ENCODE data around the gene NELL2.
A peak's percentile ranks its signal among the peaks of the same experiment; 100 is the strongest.
"Not testable (repeated sequence)": the region's sequence is repeated elsewhere in the genome, so short reads cannot be mapped to it uniquely, and the experiment has no call there.

Gene NELL2

DNA sequence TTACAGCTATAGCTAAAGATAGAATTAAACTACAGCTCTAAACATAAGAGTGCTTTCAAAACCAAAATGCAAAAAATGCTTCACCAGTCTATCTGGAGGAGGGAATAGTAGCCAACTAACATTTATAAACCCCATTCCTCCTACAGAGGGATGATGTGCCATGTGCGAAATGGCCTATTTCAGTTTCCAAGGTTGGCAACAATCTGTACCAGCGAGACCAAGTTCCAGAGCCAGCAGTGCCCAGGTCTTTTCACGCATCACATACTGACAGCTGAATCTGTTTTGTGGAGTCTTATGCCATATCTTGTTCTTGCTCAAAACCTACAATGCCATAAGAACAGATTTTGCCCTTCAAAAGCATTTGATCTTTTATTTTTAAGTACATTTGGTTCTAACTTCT is 24.5 kb downstream of the NELL2 start:
- Histone ChIP-seq H3K4me3 (ENCODE audit: low read length in 2 of 2) (no peak overlapping the region), H3K9ac (ENCODE audit: low read depth in 1 of 2, low read length in 2 of 2) (no peak overlapping the region), H3K36me3 (ENCODE audit: control insufficient read depth in 2 of 2, insufficient read depth in 2 of 2, low read length in 2 of 2) (no peaks in the 10 kb centered on the region), H3K9me3 (ENCODE audit: control insufficient read depth in 2 of 2, low read length in 2 of 2) (no peaks in the 10 kb centered on the region), H3K4me1 (ENCODE audit: control insufficient read depth in 2 of 2, insufficient read depth in 2 of 2, low read length in 2 of 2) (no peaks in the 10 kb centered on the region), H3K27me3 (ENCODE audit: control insufficient read depth in 2 of 2, insufficient read depth in 2 of 2, low read length in 2 of 2) (no peaks in the 10 kb centered on the region), H3K27ac (ENCODE audit: low read depth in 2 of 2, low read length in 2 of 2) (no peak overlapping the region)

- no peak overlapping the region for H3K4me3 ChIP-seq (ENCODE audit: low read length in 2 of 2)
- H3K36me3 ChIP-seq (ENCODE audit: control insufficient read depth in 2 of 2, insufficient read depth in 2 of 2, low read length in 2 of 2), result no peaks in the 10 kb centered on the region
- H3K27ac ChIP-seq (ENCODE audit: low read depth in 2 of 2, low read length in 2 of 2), result no peak overlapping the region
- no peak overlapping the region for H3K9ac ChIP-seq (ENCODE audit: low read depth in 1 of 2, low read length in 2 of 2)
- H3K4me1 ChIP-seq (ENCODE audit: control insufficient read depth in 2 of 2, insufficient read depth in 2 of 2, low read length in 2 of 2), result no peaks in the 10 kb centered on the region
- H3K27me3 ChIP-seq (ENCODE audit: control insufficient read depth in 2 of 2, insufficient read depth in 2 of 2, low read length in 2 of 2), result no peaks in the 10 kb centered on the region
- no peaks in the 10 kb centered on the region for H3K9me3 ChIP-seq (ENCODE audit: control insufficient read depth in 2 of 2, low read length in 2 of 2)
Observed at GRCh38 chr12:44848703-44849085, 27.4 kb downstream of the NELL2 start.

DNA sequence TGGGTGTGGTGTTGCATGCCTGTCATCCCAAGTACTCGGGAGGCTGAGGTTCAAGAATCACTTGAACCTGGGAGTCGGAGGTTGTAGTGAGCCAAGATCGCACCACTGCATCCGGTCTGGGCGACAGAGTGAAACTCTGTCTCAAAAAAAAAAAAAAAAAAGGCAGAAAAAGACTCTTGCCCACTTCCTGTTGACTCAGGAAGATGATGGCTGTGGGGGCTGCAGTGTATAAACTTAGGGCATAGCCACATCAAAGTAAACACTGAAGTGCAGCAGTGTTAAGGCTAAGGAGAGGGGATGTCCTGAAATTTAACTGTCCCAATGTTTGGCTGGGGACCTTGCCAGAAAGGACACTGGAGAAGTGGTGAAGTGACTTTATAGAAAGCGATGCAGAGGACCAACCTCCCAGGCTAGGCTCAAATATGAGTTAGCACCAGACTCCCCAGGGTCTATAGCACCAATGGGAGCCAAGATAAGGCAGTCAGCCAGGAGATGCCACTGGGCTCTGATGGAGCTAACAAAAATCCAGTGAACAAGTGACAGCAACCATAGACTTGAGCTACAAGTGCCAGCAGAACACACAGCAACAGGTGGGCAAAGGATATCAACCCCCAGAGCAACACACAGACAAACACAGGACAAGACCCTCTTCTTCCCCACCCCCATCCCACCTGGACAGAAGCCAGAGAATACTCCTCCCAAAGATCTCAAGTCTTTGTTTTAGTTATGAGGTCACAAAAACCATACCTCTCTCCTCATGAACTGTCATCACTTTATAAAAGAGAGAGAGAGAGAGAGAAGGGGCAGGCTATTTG is 28.0 kb downstream of the NELL2 start:
- Histone ChIP-seq H3K27me3 (ENCODE audit: control insufficient read depth in 2 of 2, insufficient read depth in 2 of 2, low read length in 2 of 2) (no peaks in the 10 kb centered on the region), H3K27ac (ENCODE audit: low read depth in 2 of 2, low read length in 2 of 2) (peak overlapping the region in 1 of 2 donors; percentile 43), H3K9me3 (ENCODE audit: control insufficient read depth in 2 of 2, low read length in 2 of 2) (no peaks in the 10 kb centered on the region), H3K4me1 (ENCODE audit: control insufficient read depth in 2 of 2, insufficient read depth in 2 of 2, low read length in 2 of 2) (no peaks in the 10 kb centered on the region), H3K9ac (ENCODE audit: low read depth in 1 of 2, low read length in 2 of 2) (no peak overlapping the region), H3K36me3 (ENCODE audit: control insufficient read depth in 2 of 2, insufficient read depth in 2 of 2, low read length in 2 of 2) (no peaks in the 10 kb centered on the region), H3K4me3 (ENCODE audit: low read length in 2 of 2) (no peak overlapping the region)

DNA sequence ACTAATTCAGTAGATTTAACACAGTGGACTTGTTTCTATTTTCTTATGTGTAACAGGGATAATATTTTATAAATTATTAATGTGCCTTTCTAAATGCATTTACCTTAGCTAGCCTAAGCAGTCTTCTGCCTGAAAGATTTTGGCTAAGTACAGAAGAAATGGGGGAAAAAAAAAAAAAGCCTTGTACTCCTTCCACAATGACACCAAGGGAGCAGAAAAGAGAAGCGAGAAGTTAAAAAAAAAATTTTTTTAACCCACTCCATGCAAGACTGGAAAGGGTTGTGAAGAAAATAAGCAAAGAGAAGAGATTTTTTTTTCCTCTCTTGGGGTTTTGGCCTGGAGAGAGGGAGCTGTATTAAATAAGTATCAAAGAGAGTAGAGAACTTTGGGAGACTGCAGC is 28.7 kb downstream of the NELL2 start:
- Histone ChIP-seq H3K4me3 (ENCODE audit: low read length in 2 of 2) (no peak overlapping the region), H3K9me3 (ENCODE audit: control insufficient read depth in 2 of 2, low read length in 2 of 2) (no peaks in the 10 kb centered on the region), H3K27ac (ENCODE audit: low read depth in 2 of 2, low read length in 2 of 2) (no peak overlapping the region), H3K36me3 (ENCODE audit: control insufficient read depth in 2 of 2, insufficient read depth in 2 of 2, low read length in 2 of 2) (no peaks in the 10 kb centered on the region), H3K27me3 (ENCODE audit: control insufficient read depth in 2 of 2, insufficient read depth in 2 of 2, low read length in 2 of 2) (no peaks in the 10 kb centered on the region), H3K9ac (ENCODE audit: low read depth in 1 of 2, low read length in 2 of 2) (no peak overlapping the region), H3K4me1 (ENCODE audit: control insufficient read depth in 2 of 2, insufficient read depth in 2 of 2, low read length in 2 of 2) (no peaks in the 10 kb centered on the region)

- no peak overlapping the region for H3K4me3 ChIP-seq (ENCODE audit: low read length in 2 of 2)
- H3K9ac ChIP-seq (ENCODE audit: low read depth in 1 of 2, low read length in 2 of 2), result no peak overlapping the region
- H3K27ac ChIP-seq (ENCODE audit: low read depth in 2 of 2, low read length in 2 of 2), result no peak overlapping the region
- no peaks in the 10 kb centered on the region for H3K36me3 ChIP-seq (ENCODE audit: control insufficient read depth in 2 of 2, insufficient read depth in 2 of 2, low read length in 2 of 2)
- no peaks in the 10 kb centered on the region for H3K9me3 ChIP-seq (ENCODE audit: control insufficient read depth in 2 of 2, low read length in 2 of 2)
- no peaks in the 10 kb centered on the region for H3K27me3 ChIP-seq (ENCODE audit: control insufficient read depth in 2 of 2, insufficient read depth in 2 of 2, low read length in 2 of 2)
- no peaks in the 10 kb centered on the region for H3K4me1 ChIP-seq (ENCODE audit: control insufficient read depth in 2 of 2, insufficient read depth in 2 of 2, low read length in 2 of 2)
Observed at GRCh38 chr12:44846826-44847225, 29.3 kb downstream of the NELL2 start.

DNA sequence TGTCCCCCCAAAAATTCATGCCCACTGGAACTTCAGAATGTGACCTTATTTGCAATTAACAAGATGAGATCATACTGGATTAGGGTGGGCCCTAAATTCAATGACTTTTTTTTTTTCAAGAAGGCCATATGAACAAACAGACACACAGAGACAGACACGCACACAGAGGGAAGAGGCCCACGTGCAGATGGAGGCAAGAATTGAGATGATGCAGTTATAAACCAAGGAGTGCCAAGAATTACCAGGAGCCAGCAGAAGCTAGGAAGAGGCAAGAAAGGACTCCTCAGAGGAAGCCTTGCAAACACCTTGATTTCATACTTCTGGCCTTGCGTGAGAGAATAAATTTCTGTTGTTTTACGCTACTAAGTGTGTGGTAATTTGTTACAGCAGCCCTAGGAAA is 33.4 kb downstream of the NELL2 start:
- Histone ChIP-seq H3K27ac (ENCODE audit: low read depth in 2 of 2, low read length in 2 of 2) (no peak overlapping the region), H3K9me3 (ENCODE audit: control insufficient read depth in 2 of 2, low read length in 2 of 2) (no peaks in the 10 kb centered on the region), H3K9ac (ENCODE audit: low read depth in 1 of 2, low read length in 2 of 2) (no peak overlapping the region), H3K27me3 (ENCODE audit: control insufficient read depth in 2 of 2, insufficient read depth in 2 of 2, low read length in 2 of 2) (no peaks in the 10 kb centered on the region), H3K4me1 (ENCODE audit: control insufficient read depth in 2 of 2, insufficient read depth in 2 of 2, low read length in 2 of 2) (no peaks in the 10 kb centered on the region), H3K4me3 (ENCODE audit: low read length in 2 of 2) (no peak overlapping the region), H3K36me3 (ENCODE audit: control insufficient read depth in 2 of 2, insufficient read depth in 2 of 2, low read length in 2 of 2) (no peaks in the 10 kb centered on the region)

- no peaks in the 10 kb centered on the region for H3K36me3 ChIP-seq (ENCODE audit: control insufficient read depth in 2 of 2, insufficient read depth in 2 of 2, low read length in 2 of 2)
- H3K4me1 ChIP-seq (ENCODE audit: control insufficient read depth in 2 of 2, insufficient read depth in 2 of 2, low read length in 2 of 2), result peaks cover 6 to 7% of the 10 kb centered on the region in 2 donors
- no peak overlapping the region for H3K4me3 ChIP-seq (ENCODE audit: low read length in 2 of 2)
- no peak overlapping the region for H3K27ac ChIP-seq (ENCODE audit: low read depth in 2 of 2, low read length in 2 of 2)
- no peak overlapping the region for H3K9ac ChIP-seq (ENCODE audit: low read depth in 1 of 2, low read length in 2 of 2)
- H3K27me3 ChIP-seq (ENCODE audit: control insufficient read depth in 2 of 2, insufficient read depth in 2 of 2, low read length in 2 of 2), result no peaks in the 10 kb centered on the region
- no peaks in the 10 kb centered on the region for H3K9me3 ChIP-seq (ENCODE audit: control insufficient read depth in 2 of 2, low read length in 2 of 2)
Observed at GRCh38 chr12:44839785-44840184, 36.3 kb downstream of the NELL2 start.

DNA sequence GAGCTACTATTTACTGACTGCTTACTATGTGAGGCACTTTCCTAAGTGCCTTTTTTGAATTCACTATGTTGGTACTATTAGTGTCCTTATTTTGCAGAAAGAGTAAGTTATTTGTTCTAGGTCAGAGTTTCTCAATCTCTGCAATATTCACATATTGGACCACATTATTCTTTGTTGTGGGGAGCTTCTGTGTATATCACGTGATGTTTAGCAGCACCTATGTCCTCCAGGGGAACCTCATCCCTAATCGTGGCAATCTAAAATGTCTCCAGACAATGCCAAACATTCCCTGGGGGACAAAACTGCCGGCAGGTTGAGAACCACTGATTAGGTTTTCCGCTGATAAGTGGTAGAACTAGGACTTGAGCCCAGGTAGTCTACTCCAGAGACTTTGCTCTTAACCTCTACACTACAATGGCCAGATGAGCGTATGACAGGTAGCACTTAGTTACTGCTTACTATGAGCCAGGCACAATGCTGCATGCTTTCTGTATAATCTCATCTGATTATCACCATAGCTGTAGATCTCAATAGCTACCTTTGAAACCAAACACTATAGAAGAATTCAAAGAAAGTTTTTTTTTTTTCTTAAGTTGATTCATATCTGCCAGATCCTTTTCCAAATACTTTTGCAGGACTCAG is 38.9 kb downstream of the NELL2 start:
- H3K4me1 ChIP-seq (ENCODE audit: control insufficient read depth in 2 of 2, insufficient read depth in 2 of 2, low read length in 2 of 2), result peaks cover 6 to 19% of the 10 kb centered on the region in 2 donors
- no peaks in the 10 kb centered on the region for H3K9me3 ChIP-seq (ENCODE audit: control insufficient read depth in 2 of 2, low read length in 2 of 2)
- H3K27ac ChIP-seq (ENCODE audit: low read depth in 2 of 2, low read length in 2 of 2), result no peak overlapping the region
- H3K36me3 ChIP-seq (ENCODE audit: control insufficient read depth in 2 of 2, insufficient read depth in 2 of 2, low read length in 2 of 2), result no peaks in the 10 kb centered on the region
- H3K9ac ChIP-seq (ENCODE audit: low read depth in 1 of 2, low read length in 2 of 2), result no peak overlapping the region
- H3K4me3 ChIP-seq (ENCODE audit: low read length in 2 of 2), result no peak overlapping the region
- no peaks in the 10 kb centered on the region for H3K27me3 ChIP-seq (ENCODE audit: control insufficient read depth in 2 of 2, insufficient read depth in 2 of 2, low read length in 2 of 2)

DNA sequence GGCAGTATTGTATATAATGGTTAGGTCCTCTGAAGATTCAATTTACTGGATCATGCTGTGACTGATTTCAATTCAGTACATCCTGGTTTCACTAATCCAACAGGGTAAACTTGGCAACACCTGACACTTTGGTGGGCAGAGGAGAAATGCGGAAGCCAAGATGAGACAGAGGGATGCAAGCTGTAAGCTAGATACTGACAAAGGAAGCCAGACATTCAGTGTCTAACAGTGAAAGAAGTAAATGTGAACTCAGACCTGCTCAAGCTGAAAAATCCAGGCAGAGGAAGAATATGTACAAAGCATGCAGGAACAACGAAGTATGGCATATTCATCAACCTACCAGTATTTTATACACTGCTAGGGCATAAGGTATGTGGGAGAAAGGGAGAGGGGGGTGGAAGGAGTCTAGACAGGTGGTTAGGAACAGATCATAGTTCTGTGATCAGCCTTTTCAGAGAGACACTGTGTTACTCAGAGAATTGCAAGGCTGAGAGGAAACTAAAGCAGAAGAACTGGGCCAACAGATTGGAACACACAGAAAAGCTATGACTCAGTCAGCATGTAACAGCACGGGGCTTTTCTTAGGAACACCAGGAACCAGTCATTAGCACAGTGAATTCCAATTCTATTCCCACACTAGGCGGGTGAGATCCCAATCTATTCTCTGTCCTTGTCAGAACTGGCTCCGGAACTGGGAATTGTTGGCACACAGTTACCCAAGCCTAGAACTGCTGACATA is 40.3 kb downstream of the NELL2 start:
- Histone ChIP-seq H3K9me3 (ENCODE audit: control insufficient read depth in 2 of 2, low read length in 2 of 2) (no peaks in the 10 kb centered on the region), H3K27ac (ENCODE audit: low read depth in 2 of 2, low read length in 2 of 2) (peak overlapping the region in 1 of 2 donors; percentile 57), H3K4me1 (ENCODE audit: control insufficient read depth in 2 of 2, insufficient read depth in 2 of 2, low read length in 2 of 2) (peaks cover 6 to 19% of the 10 kb centered on the region in 2 donors), H3K9ac (ENCODE audit: low read depth in 1 of 2, low read length in 2 of 2) (no peak overlapping the region), H3K4me3 (ENCODE audit: low read length in 2 of 2) (no peak overlapping the region), H3K36me3 (ENCODE audit: control insufficient read depth in 2 of 2, insufficient read depth in 2 of 2, low read length in 2 of 2) (no peaks in the 10 kb centered on the region), H3K27me3 (ENCODE audit: control insufficient read depth in 2 of 2, insufficient read depth in 2 of 2, low read length in 2 of 2) (no peaks in the 10 kb centered on the region)

DNA sequence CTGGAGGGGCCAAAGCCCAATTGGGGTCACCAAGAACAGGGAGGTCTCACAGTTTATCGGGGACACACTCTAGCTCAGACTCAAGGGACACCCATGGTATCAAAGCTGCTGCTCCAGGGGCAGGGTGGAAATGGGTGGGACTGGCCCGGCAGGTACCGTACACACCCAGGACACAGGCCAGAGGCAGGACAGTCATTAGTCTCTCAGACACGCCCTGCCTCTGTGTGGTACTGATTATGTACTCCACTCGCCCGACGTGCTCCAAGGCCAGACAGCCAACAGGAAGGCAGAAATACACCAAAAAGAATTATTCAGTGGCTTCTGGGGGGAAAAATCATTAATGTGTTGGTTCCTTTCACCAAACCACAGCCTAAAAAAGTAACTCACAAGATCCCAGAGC is 41.1 kb downstream of the NELL2 start:
- H3K9me3 ChIP-seq (ENCODE audit: control insufficient read depth in 2 of 2, low read length in 2 of 2); H3K9ac ChIP-seq (ENCODE audit: low read depth in 1 of 2, low read length in 2 of 2); H3K36me3 ChIP-seq (ENCODE audit: control insufficient read depth in 2 of 2, insufficient read depth in 2 of 2, low read length in 2 of 2); H3K27me3 ChIP-seq (ENCODE audit: control insufficient read depth in 2 of 2, insufficient read depth in 2 of 2, low read length in 2 of 2): not testable (repeated sequence)
- H3K4me3 ChIP-seq (ENCODE audit: low read length in 2 of 2), result peak overlapping the region in 1 of 2 donors; percentile 17
- peak overlapping the region; percentile 44 to 57 for H3K27ac ChIP-seq (ENCODE audit: low read depth in 2 of 2, low read length in 2 of 2)
- peaks cover 6 to 19% of the 10 kb centered on the region in 2 donors for H3K4me1 ChIP-seq (ENCODE audit: control insufficient read depth in 2 of 2, insufficient read depth in 2 of 2, low read length in 2 of 2)

All from mucosa of rectum (tissue), 2 donors.